SKM-1 treated with dmso at 0.1 percent for 144 hours (cell line): ENCODE measurements around the gene RUNX2.
"Not testable (repeated sequence)": the region's sequence is repeated elsewhere in the genome, so short reads cannot be mapped to it uniquely, and the experiment has no call there.

Experiments used
- DNase-seq: peaks from one replicate; lab custom pipeline; 2025; ENCODE audit not compliant: unreplicated experiment; lab: John Stamatoyannopoulos, UW

Gene RUNX2

GRCh38 chr6:45663251-45664221, 335.4 kb downstream of the RUNX2 start:
- DNase-seq, result no peak

DNA sequence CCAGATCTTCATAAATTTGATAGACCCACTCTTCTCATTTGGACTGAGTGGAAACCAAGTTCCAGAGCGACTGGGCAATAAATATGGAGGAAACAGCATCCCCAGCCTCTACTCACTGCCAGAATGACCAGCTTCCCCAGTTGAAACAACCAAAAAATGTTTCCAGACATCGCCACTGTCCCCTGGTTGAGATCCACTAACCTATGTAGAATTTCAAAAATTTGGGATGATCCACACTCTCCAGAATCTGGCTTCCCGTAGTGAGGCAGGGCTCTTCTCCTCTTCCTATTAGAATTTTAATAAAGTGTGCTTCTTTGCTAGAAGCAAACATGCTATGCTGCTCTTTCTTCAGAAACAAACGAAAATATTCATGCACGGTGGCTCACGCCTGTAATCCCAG, 336.6 kb downstream of the RUNX2 start:
- DNase-seq, result no peak

GRCh38 chr6:45665859-45666258, 337.7 kb downstream of the RUNX2 start:
- no peak for DNase-seq

DNA sequence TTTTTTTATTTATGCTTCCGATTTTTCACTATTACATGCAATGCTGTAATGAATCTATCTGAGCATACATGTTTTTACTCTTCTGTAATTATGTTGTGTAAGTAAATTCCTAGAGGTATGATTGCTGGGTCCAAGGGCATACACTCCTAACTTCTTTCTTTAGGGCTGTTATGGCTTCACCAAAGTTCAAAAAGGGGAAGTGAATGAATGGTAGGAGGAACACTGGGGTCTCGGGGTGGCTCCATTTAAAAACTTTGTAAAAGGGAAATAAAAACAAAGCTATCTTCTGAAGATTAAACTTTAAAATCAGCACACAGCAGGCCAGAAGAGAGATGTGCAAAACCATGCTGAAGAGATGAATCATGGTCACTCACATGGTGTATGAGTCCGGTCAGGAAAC, 338.7 kb downstream of the RUNX2 start:
- peak; percentile 18 for DNase-seq

- DNase-seq, result no peak
Measured at GRCh38 chr6:45667300-45667699, 339.2 kb downstream of the RUNX2 start.

- DNase-seq, result no peak
Measured at GRCh38 chr6:45667766-45668165, 339.6 kb downstream of the RUNX2 start.

DNA sequence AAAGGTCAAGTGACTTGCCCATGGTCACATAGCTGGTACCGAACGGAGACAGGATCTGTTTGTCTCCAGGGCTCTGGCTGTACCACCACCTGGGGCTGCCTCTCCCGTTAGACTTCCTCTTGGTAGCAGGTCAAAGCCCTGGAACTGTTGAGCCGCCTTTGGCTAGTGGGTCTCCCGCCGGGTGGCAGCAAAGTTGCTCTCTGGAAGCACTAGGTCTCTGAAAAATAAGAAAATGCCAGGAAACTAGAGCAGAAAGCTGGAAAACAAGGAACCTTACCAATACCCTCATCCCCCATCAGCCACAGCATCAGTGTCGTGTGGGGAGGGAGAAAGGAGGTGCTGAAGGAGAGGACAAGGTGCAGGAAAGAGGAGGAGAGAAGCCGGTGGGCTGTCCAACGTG, 340.6 kb downstream of the RUNX2 start:
- DNase-seq, result no peak

DNA sequence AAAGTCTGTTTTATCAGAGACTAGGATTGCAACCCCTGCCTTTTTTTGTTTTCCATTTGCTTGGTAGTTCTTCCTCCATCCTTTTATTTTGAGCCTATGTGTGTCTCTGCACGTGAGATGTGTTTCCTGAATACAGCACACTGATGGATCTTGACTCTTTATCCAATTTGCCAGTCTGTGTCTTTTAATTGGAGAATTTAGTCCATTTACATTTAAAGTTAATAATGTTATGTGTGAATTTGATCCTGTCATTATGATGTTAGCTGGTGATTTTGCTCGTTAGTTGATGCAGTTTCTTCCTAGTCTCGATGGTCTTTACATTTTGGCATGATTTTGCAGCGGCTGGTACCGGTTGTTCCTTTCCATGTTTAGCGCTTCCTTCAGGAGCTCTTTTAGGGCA, 345.0 kb downstream of the RUNX2 start:
- not testable (repeated sequence) for DNase-seq

DNA sequence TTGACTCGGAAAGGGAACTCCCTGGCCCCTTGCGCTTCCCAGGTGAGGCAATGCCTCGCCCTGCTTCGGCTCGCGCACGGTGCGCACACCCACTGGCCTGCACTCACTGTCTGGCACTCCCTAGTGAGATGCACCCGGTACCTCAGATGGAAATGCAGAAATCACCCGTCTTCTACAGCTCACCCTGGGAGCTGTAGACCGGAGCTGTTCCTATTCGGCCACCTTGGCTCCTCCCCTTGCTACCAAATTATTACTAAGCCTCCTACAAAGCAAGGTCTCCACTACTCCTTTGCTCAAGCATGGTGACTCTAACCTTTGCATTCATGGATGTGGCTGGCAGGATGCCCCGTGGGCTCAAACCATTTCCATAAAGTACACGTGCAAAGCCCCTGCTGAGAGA, 347.0 kb downstream of the RUNX2 start:
- DNase-seq, result not testable (repeated sequence)

DNA sequence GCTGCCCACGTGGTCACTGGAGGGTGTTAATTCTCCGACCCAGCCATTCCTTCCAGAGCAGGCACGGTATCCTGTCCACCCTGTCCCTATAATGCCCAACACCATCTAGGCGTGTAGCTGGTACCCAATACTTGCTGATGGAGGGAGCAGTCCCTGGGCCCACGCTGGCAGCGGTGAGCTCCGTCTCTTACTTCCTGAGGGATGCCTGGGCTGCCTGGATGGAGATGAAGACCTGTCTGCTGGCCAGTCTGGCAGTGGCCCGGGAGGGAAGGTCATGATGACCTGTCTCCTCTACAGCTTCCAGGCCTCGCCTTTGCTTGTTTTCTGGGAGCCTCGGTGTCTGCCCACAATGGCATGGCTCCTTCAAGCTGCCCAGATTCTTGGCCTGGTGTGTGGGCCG, 347.5 kb downstream of the RUNX2 start:
- DNase-seq, result no peak

GRCh38 chr6:45676380-45676779, 348.2 kb downstream of the RUNX2 start:
- DNase-seq, result no peak

DNA sequence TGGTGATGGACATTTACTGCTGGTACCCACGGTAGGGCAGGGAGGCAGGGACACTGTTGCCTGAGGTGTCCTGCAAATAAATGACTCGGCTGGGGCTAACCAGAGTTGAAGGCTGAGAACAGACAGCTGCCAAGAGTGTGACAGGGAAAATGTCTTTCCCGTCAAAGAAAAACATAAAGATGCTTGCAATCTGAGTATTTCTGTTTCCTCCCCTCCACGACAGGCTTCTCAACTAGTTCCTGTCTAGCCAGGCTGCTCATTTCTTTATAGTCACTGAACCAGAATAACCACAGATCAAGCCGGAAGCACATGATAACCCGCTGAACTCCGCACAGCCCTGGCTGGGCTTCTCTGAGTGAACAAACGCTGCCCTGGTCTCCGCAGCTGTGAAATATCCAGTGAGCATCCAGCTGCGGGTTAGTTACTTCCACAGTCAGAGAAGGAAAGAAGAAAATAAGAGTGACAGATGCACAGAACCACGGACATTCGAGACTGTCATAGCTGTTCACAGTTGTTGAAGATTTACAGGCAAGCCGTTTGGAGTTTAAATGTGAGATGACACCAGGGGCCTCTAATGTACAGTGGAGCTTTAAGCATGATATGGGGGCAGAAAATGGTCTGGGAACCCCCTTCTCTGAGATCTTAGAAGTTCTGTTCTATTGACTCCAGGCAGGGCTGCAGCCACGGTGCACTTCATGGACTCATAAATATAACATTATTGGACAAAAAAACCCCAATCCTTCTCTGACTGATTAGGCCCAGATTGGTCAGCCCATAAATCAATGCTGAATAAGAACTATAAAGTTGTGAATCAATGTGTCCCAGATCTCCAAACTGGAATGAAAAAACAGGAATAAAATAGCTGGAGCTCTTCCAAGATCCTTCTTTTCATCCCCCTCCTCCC, 349.5 kb downstream of the RUNX2 start:
- DNase-seq, result peak; percentile 60

GRCh38 chr6:45678285-45678607, 350.1 kb downstream of the RUNX2 start:
- DNase-seq, result no peak

DNA sequence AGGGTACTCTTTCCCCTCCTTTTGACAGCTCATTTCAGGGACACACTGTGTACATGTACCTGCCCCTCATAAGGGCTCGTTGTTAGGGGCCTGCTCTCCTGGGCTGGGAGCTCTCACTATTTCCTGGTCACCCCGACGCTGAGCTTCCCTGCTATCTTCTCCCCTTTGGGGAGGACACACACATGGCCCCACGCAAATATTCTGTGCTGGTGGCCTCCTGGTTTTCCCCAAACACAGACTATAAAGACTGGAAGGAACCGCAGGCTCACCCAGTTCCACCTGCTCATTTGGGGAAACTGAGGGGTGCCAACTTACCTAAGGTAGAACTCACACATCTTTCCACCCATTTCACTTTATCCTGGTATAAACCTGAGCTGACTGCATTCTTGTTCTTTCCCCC, 351.0 kb downstream of the RUNX2 start:
- no peak for DNase-seq

GRCh38 chr6:45679631-45680030, 351.5 kb downstream of the RUNX2 start:
- DNase-seq, result no peak

DNA sequence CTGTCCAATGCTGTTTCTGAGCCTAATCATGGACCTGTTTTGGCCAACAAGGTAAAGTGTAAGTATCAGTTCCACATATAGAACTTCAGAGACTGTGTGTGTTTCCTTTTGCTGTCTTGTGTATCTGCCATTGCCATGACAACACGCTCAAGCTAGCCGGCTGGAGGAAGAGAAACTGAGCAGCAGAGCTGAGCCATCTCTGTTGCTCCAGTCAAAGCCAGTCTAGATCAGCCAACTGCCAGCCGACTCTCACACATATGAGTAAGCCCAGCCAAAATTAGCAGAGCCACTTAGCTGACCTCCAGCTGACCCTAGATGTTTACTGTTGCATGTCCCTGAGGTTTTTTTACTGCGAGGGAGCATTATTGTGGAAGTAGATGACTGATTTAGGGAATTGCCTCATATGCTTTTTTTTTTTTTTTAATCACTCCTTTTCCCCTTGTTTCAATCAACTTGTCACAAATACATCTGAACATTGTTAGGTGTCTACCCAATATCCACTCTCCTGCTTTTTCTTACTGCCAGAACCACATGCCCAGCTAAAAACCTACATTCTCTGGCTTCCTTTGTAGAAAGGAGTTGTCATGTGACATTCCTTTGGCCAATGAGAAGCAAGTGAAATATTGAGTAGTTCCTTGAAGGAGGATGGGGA, 353.9 kb downstream of the RUNX2 start:
- peak; percentile 84 for DNase-seq

DNA sequence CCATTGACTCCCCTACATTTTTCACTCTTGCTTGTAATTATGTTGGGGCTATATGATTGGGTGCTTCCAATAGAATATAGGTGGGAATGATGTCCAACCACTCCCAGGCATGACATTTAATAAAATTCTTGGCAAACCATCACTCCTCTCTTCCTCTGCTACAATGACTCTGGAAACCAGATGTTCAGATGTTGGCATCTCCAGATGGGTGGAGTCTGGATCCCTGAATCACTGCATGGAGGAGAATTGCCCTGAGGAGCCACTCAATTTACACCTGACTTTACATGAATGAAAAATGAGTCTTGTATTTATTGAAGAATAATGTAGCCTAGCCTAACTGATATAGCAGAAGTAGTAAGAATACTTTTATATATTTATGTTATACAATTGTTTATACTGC, 356.3 kb downstream of the RUNX2 start:
- DNase-seq, result no peak

DNA sequence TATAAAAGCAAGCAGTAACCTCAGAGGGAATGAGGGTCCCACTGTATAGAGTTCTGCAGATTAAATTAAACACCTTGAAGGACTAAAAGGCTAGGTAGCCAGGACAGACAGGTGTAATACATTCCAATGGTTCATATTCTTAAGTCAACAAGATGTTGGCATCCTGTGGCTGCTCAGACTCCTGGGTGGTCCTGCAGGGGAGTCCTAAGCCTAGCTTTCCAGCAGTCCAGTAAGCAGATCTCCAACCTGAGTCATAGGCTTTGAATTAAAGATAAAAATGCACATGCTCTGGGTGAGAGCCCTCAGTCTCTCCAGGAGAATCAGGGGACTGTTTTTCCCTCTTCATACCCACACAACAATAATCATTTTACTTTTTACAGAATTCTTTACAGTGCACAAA, 356.9 kb downstream of the RUNX2 start:
- no peak for DNase-seq

- no peak for DNase-seq
Measured at GRCh38 chr6:45686841-45687569, 358.9 kb downstream of the RUNX2 start.

DNA sequence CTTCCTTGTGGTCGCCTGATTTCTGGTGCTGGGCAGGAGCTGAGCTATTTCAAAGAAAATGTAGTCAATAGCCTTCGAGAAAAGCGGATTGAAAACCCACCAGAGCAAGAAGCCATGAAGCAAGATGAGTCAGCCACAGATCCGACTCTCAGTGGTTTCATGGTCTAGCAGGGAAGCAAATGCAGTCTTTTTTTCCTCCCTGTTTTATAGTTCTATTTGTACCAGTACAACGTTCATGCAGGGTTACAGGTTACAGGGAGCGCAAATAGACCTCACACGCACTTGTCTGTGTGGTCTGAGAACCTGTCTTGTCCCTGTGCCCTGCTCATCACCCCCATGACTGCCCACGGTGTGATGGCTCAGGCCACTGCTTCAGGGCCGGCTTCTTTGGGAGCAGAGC, 359.4 kb downstream of the RUNX2 start:
- no peak for DNase-seq

DNA sequence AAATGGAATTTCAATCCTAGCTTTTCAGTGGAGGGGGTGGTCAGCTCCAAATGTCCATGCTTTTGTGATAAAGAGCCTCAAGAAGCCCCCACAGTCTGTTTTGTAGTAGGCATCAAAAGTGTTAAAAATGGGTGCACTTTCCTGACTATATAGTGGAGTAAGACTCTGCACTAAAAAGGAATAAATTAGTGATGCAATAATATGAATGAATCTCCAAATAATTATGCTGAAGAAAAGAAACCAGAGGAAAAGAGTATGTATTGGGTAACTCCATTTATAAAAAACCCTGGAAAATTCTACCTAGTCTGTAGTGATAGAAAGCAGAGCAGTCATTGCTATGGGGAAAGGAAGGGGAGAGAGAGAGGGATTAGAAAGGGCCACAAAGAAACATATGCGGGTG, 360.1 kb downstream of the RUNX2 start:
- no peak for DNase-seq
